Measurements from ENCODE around the gene CLUH.

The CLUH gene

GRCh38 chr17:2735896-2736295, 24.3 kb upstream of the CLUH start:
- no peak for TF ChIP-seq POLR2A (IDR thresholded peaks at IDR 0.05; ENCODE audit: extremely low read depth, insufficient read length)
- TF ChIP-seq MYC (IDR thresholded peaks at IDR 0.05; ENCODE audit: low read depth, low read length), result no peak
- no peak for TF ChIP-seq CTCF (IDR thresholded peaks at IDR 0.05; ENCODE audit: low read depth, low read length)
- TF ChIP-seq MAX (IDR thresholded peaks at IDR 0.05; ENCODE audit: low read depth, low read length), result no peak
- no peak overlapping the region for H3K4me3 ChIP-seq (ENCODE audit: low read depth, low read length)
- DNase-seq (ENCODE audit: low read depth), result no peak

- no peak for TF ChIP-seq MAX (IDR thresholded peaks at IDR 0.05; ENCODE audit: low read depth, low read length)
- TF ChIP-seq POLR2A (IDR thresholded peaks at IDR 0.05; ENCODE audit: extremely low read depth, insufficient read length), result no peak
- no peak for TF ChIP-seq CTCF (IDR thresholded peaks at IDR 0.05; ENCODE audit: low read depth, low read length)
- TF ChIP-seq MYC (IDR thresholded peaks at IDR 0.05; ENCODE audit: low read depth, low read length), result no peak
- no peak for DNase-seq (ENCODE audit: low read depth)
- no peak overlapping the region for H3K4me3 ChIP-seq (ENCODE audit: low read depth, low read length)
Observed at GRCh38 chr17:2734939-2735338, 23.4 kb upstream of the CLUH start.

GRCh38 chr17:2731807-2732206, 20.2 kb upstream of the CLUH start:
- no peak for TF ChIP-seq MYC (IDR thresholded peaks at IDR 0.05; ENCODE audit: low read depth, low read length)
- no peak for TF ChIP-seq CTCF (IDR thresholded peaks at IDR 0.05; ENCODE audit: low read depth, low read length)
- TF ChIP-seq POLR2A (IDR thresholded peaks at IDR 0.05; ENCODE audit: extremely low read depth, insufficient read length), result no peak
- no peak for TF ChIP-seq MAX (IDR thresholded peaks at IDR 0.05; ENCODE audit: low read depth, low read length)
- DNase-seq (ENCODE audit: low read depth), result no peak
- H3K4me3 ChIP-seq (ENCODE audit: low read depth, low read length), result no peak overlapping the region

GRCh38 chr17:2730764-2731353, 19.3 kb upstream of the CLUH start:
- no peak overlapping the region for H3K4me3 ChIP-seq (ENCODE audit: low read depth, low read length)
- no peak for TF ChIP-seq MYC (IDR thresholded peaks at IDR 0.05; ENCODE audit: low read depth, low read length)
- TF ChIP-seq POLR2A (IDR thresholded peaks at IDR 0.05; ENCODE audit: extremely low read depth, insufficient read length), result no peak
- no peak for TF ChIP-seq CTCF (IDR thresholded peaks at IDR 0.05; ENCODE audit: low read depth, low read length)
- no peak for TF ChIP-seq MAX (IDR thresholded peaks at IDR 0.05; ENCODE audit: low read depth, low read length)
- no peak for DNase-seq (ENCODE audit: low read depth)

GRCh38 chr17:2724784-2725164, 13.2 kb upstream of the CLUH start:
- H3K4me3 ChIP-seq (ENCODE audit: low read depth, low read length), result no peak overlapping the region
- no peak for TF ChIP-seq MYC (IDR thresholded peaks at IDR 0.05; ENCODE audit: low read depth, low read length)
- TF ChIP-seq MAX (IDR thresholded peaks at IDR 0.05; ENCODE audit: low read depth, low read length), result no peak
- no peak for TF ChIP-seq CTCF (IDR thresholded peaks at IDR 0.05; ENCODE audit: low read depth, low read length)
- TF ChIP-seq POLR2A (IDR thresholded peaks at IDR 0.05; ENCODE audit: extremely low read depth, insufficient read length), result no peak
- peak; percentile 55 for DNase-seq (ENCODE audit: low read depth)

All from NB4 (cell line).